ENCODE results near the gene CYP17A1. TPM values are rescaled to one million over a fixed set of nuclear protein-coding genes. Genes with fewer than 3 reads are reported as not detected.

The CYP17A1 gene
- total RNA-seq, 2 donors from 2014 or later, result not detected

- Histone ChIP-seq H3K4me3 (no peak overlapping the region), H3K9me3 (no peaks in the 10 kb centered on the region), H3K27me3 (no peaks in the 10 kb centered on the region), H3K27ac (no peak overlapping the region), H3K4me1 (peaks cover 11% of the 10 kb centered on the region), H3K36me3 (replicated peaks in 1 of 2; ENCODE audit: insufficient read depth in 1 of 2, low read depth in 2 of 2) (peaks cover 14 to 32% of the 10 kb centered on the region in 2 donors)
- TF ChIP-seq POLR2A (IDR thresholded peaks at IDR 0.05) (no peak), CTCF (IDR thresholded peaks at IDR 0.05) (no peak)
- 90 to 94% methylated on average over 3 of the region's 3 CpGs for WGBS, 2 donors
- DNase-seq (no peak), ATAC-seq (no peak)
- intact Hi-C loops (cut with DNase I), result no loop called here
These were observed 25.9 kb downstream of the CYP17A1 start for GRCh38 chr10:102811346-102811745.

GRCh38 chr10:102808380-102808779 lies 28.8 kb downstream of the CYP17A1 start:
- no peaks in the 10 kb centered on the region for H3K4me1 ChIP-seq
- intact Hi-C loops (cut with DNase I), result no loop called here
- WGBS, 2 donors, result 80 to 92% methylated on average over 4 of the region's 4 CpGs
- H3K4me3 ChIP-seq, result no peak overlapping the region
- DNase-seq (no peak), ATAC-seq (no peak)
- TF ChIP-seq POLR2A (IDR thresholded peaks at IDR 0.05) (no peak), CTCF (IDR thresholded peaks at IDR 0.05) (no peak)
- H3K27me3 ChIP-seq, result no peaks in the 10 kb centered on the region
- no peak overlapping the region for H3K27ac ChIP-seq
- peaks cover 13 to 27% of the 10 kb centered on the region in 2 donors for H3K36me3 ChIP-seq (replicated peaks in 1 of 2; ENCODE audit: insufficient read depth in 1 of 2, low read depth in 2 of 2)
- no peaks in the 10 kb centered on the region for H3K9me3 ChIP-seq

GRCh38 chr10:102804382-102805055 lies 32.7 kb downstream of the CYP17A1 start:
- Histone ChIP-seq H3K27ac (no peak overlapping the region), H3K4me3 (no peak overlapping the region), H3K36me3 (replicated peaks in 1 of 2; ENCODE audit: insufficient read depth in 1 of 2, low read depth in 2 of 2) (peaks cover 0 to 1% of the 10 kb centered on the region in 2 donors), H3K4me1 (no peaks in the 10 kb centered on the region), H3K27me3 (no peaks in the 10 kb centered on the region), H3K9me3 (no peaks in the 10 kb centered on the region)
- WGBS, 2 donors, result 77 to 91% methylated on average over 2 of the region's 2 CpGs
- DNase-seq, result no peak
- no peak for ATAC-seq
- intact Hi-C loops (cut with DNase I), result no loop called here
- TF ChIP-seq POLR2A (IDR thresholded peaks at IDR 0.05), result no peak
- TF ChIP-seq CTCF (IDR thresholded peaks at IDR 0.05), result no peak

GRCh38 chr10:102802920-102803534 lies 34.2 kb downstream of the CYP17A1 start:
- TF ChIP-seq CTCF (IDR thresholded peaks at IDR 0.05) (no peak), POLR2A (IDR thresholded peaks at IDR 0.05) (no peak)
- ATAC-seq (peak; percentile 72), DNase-seq (peak in 3 of 4 donors; percentile 25 to 43 (median 37))
- peaks cover 0 to 5% of the 10 kb centered on the region in 2 donors for H3K36me3 ChIP-seq (replicated peaks in 1 of 2; ENCODE audit: insufficient read depth in 1 of 2, low read depth in 2 of 2)
- H3K27me3 ChIP-seq, result no peaks in the 10 kb centered on the region
- H3K9me3 ChIP-seq, result no peaks in the 10 kb centered on the region
- no peaks in the 10 kb centered on the region for H3K4me1 ChIP-seq
- intact Hi-C loops (cut with DNase I), result no loop called here
- H3K4me3 ChIP-seq, result no peak overlapping the region
- peak overlapping the region in 2 of 4 donors; percentile 38 to 49 for H3K27ac ChIP-seq
- WGBS, 2 donors, result 71 to 75% methylated on average over 5 to 6 of the region's 6 CpGs

All from body of pancreas (tissue), 4 donors.